DND-41 (cell line): Measurements from ENCODE around the gene CCNC.
"Not testable (repeated sequence)": the region's sequence is repeated elsewhere in the genome, so short reads cannot be mapped to it uniquely, and the experiment has no call there.

Source experiments
- EZH2 ChIP-seq: IDR thresholded peaks from 3 replicates; pipeline ENCODE4 v1.6.1; 2012; ENCODE audit warnings: borderline replicate concordance, low read depth, mild to moderate bottlenecking, moderate library complexity, low read length, inconsistent platforms; ENCODE audit not compliant: severe bottlenecking
- TF ChIP-seq, protein P1 (sequence below): IDR thresholded peaks from 2 replicates; pipeline ENCODE4 v1.5.1; 2012; ENCODE audit warnings: borderline replicate concordance, low read length, moderate library complexity, mild to moderate bottlenecking; ENCODE audit not compliant: poor library complexity, severe bottlenecking; ENCODE audit errors: extremely low read depth

DNA sequence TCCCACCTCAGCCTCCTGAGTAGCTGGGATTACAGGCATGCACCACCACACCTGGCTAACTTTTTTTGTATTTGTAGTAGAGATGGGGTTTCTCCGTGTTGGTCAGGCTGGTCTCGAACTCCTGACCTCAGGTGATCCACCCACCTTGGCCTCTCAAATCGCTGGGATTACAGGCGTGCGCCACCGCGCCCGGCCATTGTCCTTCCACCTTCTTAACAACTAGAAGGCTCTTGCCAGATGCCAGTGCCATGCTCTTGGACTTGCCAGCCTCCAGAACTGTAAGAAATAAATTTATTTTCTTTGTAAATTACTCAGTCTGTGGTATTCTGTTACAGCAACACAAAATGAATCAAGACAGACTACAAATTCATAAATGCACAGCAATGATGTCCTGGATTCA is 26.2 kb upstream of the CCNC start:
- TF ChIP-seq, protein P1, sequence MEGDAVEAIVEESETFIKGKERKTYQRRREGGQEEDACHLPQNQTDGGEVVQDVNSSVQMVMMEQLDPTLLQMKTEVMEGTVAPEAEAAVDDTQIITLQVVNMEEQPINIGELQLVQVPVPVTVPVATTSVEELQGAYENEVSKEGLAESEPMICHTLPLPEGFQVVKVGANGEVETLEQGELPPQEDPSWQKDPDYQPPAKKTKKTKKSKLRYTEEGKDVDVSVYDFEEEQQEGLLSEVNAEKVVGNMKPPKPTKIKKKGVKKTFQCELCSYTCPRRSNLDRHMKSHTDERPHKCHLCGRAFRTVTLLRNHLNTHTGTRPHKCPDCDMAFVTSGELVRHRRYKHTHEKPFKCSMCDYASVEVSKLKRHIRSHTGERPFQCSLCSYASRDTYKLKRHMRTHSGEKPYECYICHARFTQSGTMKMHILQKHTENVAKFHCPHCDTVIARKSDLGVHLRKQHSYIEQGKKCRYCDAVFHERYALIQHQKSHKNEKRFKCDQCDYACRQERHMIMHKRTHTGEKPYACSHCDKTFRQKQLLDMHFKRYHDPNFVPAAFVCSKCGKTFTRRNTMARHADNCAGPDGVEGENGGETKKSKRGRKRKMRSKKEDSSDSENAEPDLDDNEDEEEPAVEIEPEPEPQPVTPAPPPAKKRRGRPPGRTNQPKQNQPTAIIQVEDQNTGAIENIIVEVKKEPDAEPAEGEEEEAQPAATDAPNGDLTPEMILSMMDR = not testable (repeated sequence)
- not testable (repeated sequence) for TF ChIP-seq EZH2
